Measurements from ENCODE around the gene FAM107B.
"Not testable (repeated sequence)": the region's sequence is repeated elsewhere in the genome, so short reads cannot be mapped to it uniquely, and the experiment has no call there.

FAM107B gene

DNA sequence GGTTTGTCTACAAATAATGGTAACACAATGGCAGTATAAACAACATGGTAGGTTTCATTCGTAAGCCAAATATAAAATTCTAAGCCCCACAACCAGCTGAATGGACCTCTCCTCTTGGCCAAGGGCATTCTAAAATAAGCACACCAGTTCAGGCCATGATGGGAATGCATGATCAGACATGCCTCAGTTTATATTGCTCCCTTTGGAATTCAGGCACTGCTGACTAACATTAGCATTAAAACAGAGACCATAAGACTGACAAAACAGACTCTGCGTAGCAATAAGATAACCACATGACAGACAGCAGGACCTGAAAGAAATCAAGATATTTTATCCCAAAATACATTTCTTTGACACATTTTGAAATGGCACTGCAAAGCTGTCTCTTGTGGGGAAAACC lies 125.8 kb downstream of the FAM107B start:
- TF ChIP-seq, protein P1, sequence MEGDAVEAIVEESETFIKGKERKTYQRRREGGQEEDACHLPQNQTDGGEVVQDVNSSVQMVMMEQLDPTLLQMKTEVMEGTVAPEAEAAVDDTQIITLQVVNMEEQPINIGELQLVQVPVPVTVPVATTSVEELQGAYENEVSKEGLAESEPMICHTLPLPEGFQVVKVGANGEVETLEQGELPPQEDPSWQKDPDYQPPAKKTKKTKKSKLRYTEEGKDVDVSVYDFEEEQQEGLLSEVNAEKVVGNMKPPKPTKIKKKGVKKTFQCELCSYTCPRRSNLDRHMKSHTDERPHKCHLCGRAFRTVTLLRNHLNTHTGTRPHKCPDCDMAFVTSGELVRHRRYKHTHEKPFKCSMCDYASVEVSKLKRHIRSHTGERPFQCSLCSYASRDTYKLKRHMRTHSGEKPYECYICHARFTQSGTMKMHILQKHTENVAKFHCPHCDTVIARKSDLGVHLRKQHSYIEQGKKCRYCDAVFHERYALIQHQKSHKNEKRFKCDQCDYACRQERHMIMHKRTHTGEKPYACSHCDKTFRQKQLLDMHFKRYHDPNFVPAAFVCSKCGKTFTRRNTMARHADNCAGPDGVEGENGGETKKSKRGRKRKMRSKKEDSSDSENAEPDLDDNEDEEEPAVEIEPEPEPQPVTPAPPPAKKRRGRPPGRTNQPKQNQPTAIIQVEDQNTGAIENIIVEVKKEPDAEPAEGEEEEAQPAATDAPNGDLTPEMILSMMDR (IDR thresholded peaks at IDR 0.05; ENCODE audit: control insufficient read depth, extremely low read depth, insufficient read depth) = no peak
- no peak for DNase-seq (ENCODE audit: low read depth)
- H3K4me3 ChIP-seq (ENCODE audit: low read depth, low read length) = no peak overlapping the region

GRCh38 chr10:14648005-14648765 lies 126.5 kb downstream of the FAM107B start:
- no peak for DNase-seq (ENCODE audit: low read depth)
- TF ChIP-seq, protein P1 (IDR thresholded peaks at IDR 0.05; ENCODE audit: control insufficient read depth, extremely low read depth, insufficient read depth) = no peak
- H3K4me3 ChIP-seq (ENCODE audit: low read depth, low read length) = no peak overlapping the region

- no peak for DNase-seq (ENCODE audit: low read depth)
- H3K4me3 ChIP-seq (ENCODE audit: low read depth, low read length) = no peak overlapping the region
- TF ChIP-seq, protein P1 (IDR thresholded peaks at IDR 0.05; ENCODE audit: control insufficient read depth, extremely low read depth, insufficient read depth) = no peak
Measured at GRCh38 chr10:14645239-14645960, 129.3 kb downstream of the FAM107B start.

DNA sequence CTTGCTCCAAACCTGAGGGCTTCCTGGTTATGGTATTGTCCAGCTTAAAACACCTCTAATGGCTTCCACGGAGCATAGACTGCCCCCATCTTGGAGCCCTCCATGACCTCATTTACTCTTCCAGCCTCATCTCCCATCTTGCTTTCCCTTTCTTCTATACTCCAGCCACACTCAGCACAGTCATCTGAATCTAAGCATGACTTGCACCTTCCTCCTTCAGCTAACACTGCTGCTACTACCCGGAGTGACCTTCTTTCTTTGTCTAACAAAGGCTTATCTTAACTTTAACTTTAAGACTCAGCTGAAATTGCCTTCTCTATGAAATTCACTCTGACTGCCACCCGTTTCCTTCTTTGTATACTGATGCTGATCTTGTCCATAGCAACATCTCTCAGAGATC lies 135.1 kb downstream of the FAM107B start:
- no peak for DNase-seq (ENCODE audit: low read depth)
- TF ChIP-seq, protein P1 (IDR thresholded peaks at IDR 0.05; ENCODE audit: control insufficient read depth, extremely low read depth, insufficient read depth) = no peak
- no peak overlapping the region for H3K4me3 ChIP-seq (ENCODE audit: low read depth, low read length)

DNA sequence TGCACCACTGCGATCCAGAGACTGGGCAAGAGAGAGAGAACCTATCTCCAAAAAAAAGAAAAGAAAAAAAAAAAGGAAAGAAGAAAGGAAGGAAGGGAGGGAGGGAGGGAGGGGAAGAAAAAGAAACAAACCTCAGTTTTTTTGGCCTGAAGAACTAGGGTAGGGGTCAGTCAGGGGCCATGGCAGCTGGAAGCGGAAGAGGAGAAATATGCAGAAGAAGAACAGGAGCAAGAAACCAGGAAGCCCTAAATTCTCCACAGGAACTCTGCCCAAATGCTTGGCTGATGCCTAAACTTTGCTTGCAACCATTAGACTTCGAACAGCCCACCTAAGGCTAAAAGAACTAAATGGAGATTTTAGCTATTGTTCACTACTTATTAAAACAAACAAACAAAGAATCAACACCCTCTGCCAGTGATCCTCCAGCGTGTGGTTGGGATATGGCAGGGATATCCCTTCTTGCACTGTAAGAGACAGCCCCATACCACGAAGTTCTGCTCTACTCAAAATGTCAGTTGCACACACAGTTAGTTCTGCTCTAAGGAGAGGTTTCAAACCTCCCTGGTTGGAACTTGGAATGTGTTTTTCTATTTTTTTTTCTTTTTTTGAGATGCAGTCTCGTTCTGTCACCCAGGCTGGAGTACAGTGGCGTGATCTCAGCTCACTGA lies 139.5 kb downstream of the FAM107B start:
- no peak for DNase-seq (ENCODE audit: low read depth)
- TF ChIP-seq, protein P1 (IDR thresholded peaks at IDR 0.05; ENCODE audit: control insufficient read depth, extremely low read depth, insufficient read depth) = no peak
- H3K4me3 ChIP-seq (ENCODE audit: low read depth, low read length) = no peak overlapping the region

DNA sequence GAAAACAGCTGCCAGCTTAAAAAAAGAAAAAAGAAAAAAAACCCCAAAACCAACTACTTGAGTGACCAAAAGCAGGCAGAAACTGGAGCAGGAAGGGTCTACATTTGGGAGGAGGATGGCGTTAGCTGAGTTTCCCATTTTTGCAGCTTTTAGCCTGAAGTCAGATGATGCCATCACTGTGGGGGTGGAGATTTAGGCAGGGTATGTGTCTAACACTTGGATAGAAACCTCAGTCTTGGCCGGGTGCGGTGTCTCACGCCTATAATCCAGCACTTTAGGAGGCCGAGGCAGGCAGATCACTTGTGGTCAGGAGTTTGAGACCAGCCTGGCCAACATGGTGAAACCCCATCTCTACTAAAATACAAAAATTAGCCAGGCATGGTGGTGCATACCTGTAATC lies 140.1 kb downstream of the FAM107B start:
- H3K4me3 ChIP-seq (ENCODE audit: low read depth, low read length) = not testable (repeated sequence)

More for the DNA sequence above, 140.1 kb downstream of the FAM107B start:
- not testable (repeated sequence) for DNase-seq (ENCODE audit: low read depth)

Data from LNCaP clone FGC (cell line).